HG02610 (cell line): ENCODE data around the gene CASP5.

Experiments used
- ATAC-seq: cut with Tn5 transposase; IDR thresholded peaks from one replicate; pipeline ENCODE4 v1.9.1; 2021; ENCODE audit warnings: mild to moderate bottlenecking, moderate library complexity; ENCODE audit not compliant: unreplicated experiment

CASP5 gene

DNA sequence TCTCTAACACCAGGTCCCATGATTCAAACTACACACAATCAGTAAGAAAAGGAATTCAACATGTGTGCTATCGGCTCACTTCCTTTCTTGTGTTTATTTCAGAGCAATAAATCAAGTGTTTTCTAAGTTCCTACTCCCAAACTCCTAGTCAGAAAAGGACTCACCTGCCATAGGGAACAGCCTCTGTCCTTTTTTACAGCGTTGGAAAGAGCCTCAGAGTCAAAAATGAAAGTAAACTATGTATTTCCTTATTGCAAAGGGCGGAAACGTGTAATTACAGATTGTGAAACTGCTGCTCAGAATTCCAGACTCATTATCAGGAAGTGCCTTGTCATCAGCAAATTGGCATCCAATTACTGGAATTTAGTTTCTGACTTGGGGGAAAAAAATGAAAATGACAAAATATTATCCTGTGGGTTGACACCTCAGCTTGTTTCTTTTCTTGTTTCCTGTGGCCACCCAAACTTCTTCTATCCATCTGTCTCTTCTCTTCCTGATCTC is 54.6 kb downstream of the CASP5 start, which contains the start of gene CASP4:
Gene CASP4 (minus strand): TSS at position 220 of the 501 bp plus-strand sequence. CDS start 49 bp downstream, at position 171.
- peak; percentile 92 for ATAC-seq

DNA sequence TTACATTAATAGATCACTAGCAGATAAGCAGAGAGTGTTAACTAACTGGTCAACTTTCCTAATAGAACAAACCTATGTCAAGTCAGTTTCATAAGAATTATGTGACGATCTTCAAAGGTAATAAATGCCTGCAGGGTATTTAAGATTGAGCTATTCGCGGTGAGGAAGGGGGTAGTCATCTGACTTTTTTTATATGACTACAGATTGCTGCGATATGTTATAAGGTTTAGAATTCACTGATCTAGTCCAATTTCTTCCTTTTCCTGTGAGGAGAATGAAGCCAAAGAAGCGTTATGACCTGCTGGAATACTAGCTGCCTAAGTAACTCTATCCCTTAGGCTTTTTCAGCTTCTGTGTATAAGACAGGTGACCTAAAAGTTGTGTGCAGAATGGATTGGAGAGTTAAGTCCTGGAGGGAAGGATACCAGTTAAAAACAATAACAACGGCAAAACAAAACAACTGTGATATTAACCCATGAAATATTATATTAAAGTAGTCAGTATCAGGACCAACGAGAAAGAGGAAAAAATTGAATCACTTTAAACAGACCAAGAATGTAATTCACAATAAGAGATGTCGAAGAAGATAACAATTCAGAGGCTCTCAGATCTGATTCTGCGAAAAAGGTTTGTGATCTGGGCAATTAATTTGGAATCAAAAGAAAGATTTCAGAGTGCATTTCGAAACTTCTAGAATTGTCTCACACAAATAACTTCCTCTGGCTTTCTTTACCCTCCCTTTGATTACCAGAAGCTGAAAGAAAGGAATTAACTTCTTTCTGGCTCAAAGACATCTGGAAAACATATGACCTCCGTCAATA is 55.2 kb downstream of the CASP5 start:
- ATAC-seq: no peak

DNA sequence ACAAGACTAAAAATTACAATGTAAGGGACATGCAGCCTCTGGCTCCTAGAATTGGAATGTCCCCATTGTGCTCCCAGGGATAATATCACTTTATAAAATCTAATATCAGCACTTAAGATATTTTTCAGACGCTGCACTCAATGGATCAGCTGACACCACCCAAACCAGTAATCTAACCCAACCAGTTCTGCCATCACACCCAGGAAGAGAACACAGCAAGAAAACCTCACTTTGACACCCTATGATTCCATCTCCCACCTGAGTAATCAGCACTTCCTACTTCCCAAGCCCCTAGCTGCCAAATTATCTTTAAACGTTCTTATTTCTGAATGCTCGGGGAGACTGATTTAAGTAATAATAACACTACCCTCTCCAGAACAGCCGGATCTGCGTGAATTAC is 57.2 kb downstream of the CASP5 start:
- ATAC-seq: no peak

DNA sequence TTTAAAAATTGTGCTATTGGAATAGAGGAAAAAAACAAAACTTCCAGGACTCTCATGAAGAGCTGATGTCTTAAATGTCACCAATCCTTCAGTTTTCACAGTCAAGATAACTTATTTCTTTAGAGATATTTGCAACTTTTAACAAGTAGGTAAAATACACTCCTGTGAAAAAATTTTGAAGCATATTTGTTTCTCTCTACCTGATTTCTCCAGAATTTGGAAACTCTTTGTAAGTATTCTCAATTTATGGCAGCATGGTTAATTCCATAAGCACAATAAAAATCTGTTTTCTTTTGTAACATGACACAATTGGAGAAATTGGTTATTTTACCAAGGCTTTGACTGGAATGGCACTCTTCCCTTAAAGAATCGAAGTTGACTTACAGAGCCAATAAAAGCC is 58.7 kb downstream of the CASP5 start:
- no peak for ATAC-seq

DNA sequence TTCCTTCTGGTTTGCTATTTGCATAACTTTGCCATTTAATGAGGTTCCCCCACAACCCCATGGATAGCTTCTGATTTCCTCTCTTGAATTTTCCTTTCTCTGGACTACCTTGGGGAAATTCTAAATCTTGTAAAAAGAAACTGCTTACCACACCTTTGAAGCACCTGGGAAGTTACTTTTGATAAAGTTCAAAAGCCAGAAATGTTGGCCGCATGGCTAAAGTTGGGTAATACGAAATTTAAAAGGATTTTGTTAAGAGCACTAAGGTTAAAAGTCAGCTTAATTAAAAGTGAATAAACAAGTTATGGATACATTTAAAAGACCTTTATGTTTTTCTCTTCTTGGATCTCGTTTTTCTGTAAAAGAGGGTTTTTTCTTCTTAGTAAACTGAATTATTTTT is 60.1 kb downstream of the CASP5 start:
- no peak for ATAC-seq

DNA sequence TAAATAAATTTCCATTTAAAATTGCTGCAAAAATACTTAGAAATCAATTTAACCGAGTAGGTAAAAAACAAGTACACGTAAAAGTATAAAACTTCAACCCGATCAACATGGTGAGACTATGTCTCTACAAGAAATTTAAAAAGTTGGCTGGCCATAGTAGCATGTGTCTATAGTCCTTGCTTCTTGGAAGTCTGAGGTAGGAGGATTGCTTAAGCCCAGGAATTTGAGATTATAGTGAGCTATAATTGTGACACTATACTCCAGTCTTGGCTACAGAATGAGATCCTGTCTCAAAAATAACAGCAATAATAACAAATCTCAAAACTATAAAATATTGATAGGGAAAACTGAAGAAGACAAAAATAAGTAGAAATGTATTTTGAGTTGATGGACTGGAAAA is 65.7 kb downstream of the CASP5 start:
- no peak for ATAC-seq

DNA sequence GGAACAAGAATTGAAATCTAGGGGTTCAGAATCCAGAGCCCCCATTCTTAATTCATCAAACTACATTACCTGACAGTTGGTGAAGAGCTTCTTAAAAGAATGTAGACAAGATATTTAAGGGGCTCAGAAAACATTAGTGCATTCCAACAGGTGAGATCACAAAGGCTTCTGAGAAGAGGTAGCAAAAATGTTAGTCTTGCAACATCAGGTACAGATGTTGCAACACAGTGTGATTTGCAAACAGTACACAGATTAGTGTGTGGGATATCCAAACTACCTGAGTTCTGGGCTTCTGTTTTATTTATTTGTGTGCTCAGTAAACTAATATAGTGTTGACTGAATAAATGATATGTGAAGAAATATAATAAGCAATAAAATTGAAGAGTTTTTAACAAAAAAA is 66.4 kb downstream of the CASP5 start:
- no peak for ATAC-seq

DNA sequence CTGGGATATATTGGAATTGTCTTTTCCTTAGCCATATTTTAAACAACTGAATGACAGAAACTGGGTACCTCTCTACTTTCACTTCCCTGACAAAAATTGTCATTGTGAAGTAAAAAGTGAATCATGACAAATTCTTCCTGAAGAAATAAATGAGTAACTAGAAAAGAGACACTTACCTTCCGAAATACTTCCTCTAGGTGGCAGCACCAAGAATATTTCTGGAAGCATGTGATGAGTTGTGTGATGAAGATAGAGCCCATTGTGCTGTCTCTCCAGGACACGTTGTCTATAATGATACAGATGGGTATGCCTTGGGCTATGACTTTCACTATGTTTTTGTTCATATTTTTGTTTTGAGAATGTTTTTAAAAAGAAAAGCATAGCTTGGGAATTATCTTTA is 76.1 kb downstream of the CASP5 start:
- ATAC-seq: peak; percentile 91
